Gastrocnemius medialis (tissue), 4 donors: ENCODE measurements around the gene ZNF804A.

Experiments
- POLR2A ChIP-seq, 2 donors: fragments of 450-650 bp; IDR thresholded peaks; one replicate each; pipeline ENCODE4 v1.6.1; 2017; ENCODE audit warnings: antibody characterized with exemption in 2 of 2, mild to moderate bottlenecking in 2 of 2, moderate library complexity in 2 of 2
- TF ChIP-seq, protein P1 (sequence below), 5 experiments: fragments of 450-650 bp in 3 of 5; fragments of 200-600 bp in 2 of 5; sonication (generic) in 2 of 5; IDR thresholded peaks in 4 of 5; conservative IDR thresholded peaks in 1 of 5; 1 replicate in 4 of 5; 2 replicates in 1 of 5; pipeline ENCODE4 v1.5.1; 2016 to 2019; ENCODE audit warnings: antibody characterized with exemption in 5 of 5, mild to moderate bottlenecking in 3 of 5, moderate library complexity in 3 of 5

DNA sequence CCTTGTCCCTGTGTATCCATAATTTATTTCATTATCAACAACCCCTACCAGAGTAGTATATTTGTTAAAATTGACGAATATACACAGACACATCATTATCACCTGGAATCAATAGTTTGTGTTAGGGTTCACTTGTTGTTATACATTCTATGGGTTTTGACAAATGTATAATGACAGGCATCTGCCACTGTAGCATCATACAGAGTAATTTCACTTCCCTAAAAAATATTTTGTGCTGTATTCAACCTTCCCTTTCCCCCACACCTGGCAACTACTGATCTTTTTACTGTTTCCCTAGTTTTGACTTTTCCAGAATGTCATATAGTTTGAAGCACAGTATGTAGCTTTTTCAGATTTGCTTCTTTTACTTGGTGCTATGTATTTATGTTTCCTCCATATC lies 132.0 kb downstream of the ZNF804A start:
- TF ChIP-seq, protein P1, sequence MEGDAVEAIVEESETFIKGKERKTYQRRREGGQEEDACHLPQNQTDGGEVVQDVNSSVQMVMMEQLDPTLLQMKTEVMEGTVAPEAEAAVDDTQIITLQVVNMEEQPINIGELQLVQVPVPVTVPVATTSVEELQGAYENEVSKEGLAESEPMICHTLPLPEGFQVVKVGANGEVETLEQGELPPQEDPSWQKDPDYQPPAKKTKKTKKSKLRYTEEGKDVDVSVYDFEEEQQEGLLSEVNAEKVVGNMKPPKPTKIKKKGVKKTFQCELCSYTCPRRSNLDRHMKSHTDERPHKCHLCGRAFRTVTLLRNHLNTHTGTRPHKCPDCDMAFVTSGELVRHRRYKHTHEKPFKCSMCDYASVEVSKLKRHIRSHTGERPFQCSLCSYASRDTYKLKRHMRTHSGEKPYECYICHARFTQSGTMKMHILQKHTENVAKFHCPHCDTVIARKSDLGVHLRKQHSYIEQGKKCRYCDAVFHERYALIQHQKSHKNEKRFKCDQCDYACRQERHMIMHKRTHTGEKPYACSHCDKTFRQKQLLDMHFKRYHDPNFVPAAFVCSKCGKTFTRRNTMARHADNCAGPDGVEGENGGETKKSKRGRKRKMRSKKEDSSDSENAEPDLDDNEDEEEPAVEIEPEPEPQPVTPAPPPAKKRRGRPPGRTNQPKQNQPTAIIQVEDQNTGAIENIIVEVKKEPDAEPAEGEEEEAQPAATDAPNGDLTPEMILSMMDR (IDR thresholded peaks at IDR 0.05 in 4 of 5, conservative IDR thresholded peaks at IDR 0.05 in 1 of 5) = no peak
- TF ChIP-seq POLR2A (IDR thresholded peaks at IDR 0.05) = no peak
